Liver (tissue), 9 donors: ENCODE results near the gene CLPSL2. TPM values are rescaled to one million over a fixed set of nuclear protein-coding genes. Genes with fewer than 3 reads are reported as not detected.

Source experiments
- DNase-seq: peaks from one replicate; pipeline ENCODE4 v3.0.0-alpha.2; 2017; ENCODE audit warnings: low spot score
- H3K27ac ChIP-seq, 2 donors: one replicate each; pipeline ENCODE4 v1.7.0; 2013; ENCODE audit warnings: inconsistent platforms in 2 of 2, low read length in 2 of 2, control low read depth in 1 of 2, low read depth in 1 of 2, mild to moderate bottlenecking in 1 of 2
- H3K27me3 ChIP-seq, 4 donors: one replicate each; pipeline versions ENCODE4 v1.6.1 to v1.7.0; 2013; ENCODE audit warnings: low read length in 3 of 4, inconsistent platforms in 1 of 4, mild to moderate bottlenecking in 1 of 4, moderate library complexity in 1 of 4; ENCODE audit not compliant: control insufficient read depth in 4 of 4, insufficient read depth in 4 of 4
- H3K36me3 ChIP-seq, 4 donors: one replicate each; pipeline versions ENCODE4 v1.6.1 to v1.7.0; 2013; ENCODE audit warnings: low read length in 3 of 4, mild to moderate bottlenecking in 3 of 4, low read depth in 1 of 4, moderate library complexity in 1 of 4; ENCODE audit not compliant: control insufficient read depth in 4 of 4, insufficient read depth in 3 of 4
- H3K4me1 ChIP-seq, 4 donors: one replicate each; pipeline versions ENCODE4 v1.6.1 to v1.7.0; 2013; ENCODE audit warnings: low read length in 3 of 4, mild to moderate bottlenecking in 3 of 4, moderate library complexity in 1 of 4; ENCODE audit not compliant: control insufficient read depth in 4 of 4, insufficient read depth in 4 of 4
- H3K4me3 ChIP-seq, 3 donors: one replicate each; pipeline versions ENCODE4 v1.6.1 to v1.7.0; 2013; ENCODE audit warnings: low read length in 3 of 3, control low read depth in 1 of 3, low read depth in 1 of 3, mild to moderate bottlenecking in 1 of 3
- H3K9ac ChIP-seq, 2 donors: one replicate each; pipeline ENCODE4 v1.7.0; 2013; ENCODE audit warnings: low read length in 2 of 2, mild to moderate bottlenecking in 2 of 2, moderate library complexity in 2 of 2, control low read depth in 1 of 2, low read depth in 1 of 2
- H3K9me3 ChIP-seq, 4 donors: one replicate each; pipeline versions ENCODE4 v1.6.1 to v1.7.0; 2013; ENCODE audit warnings: low read length in 3 of 4; ENCODE audit not compliant: control insufficient read depth in 4 of 4
- EGR1 ChIP-seq, 2 donors: IDR thresholded peaks; 2 replicates each; pipeline ENCODE4 v1.6.1; 2016 to 2018; ENCODE audit warnings: antibody characterized with exemption in 2 of 2, low read depth in 2 of 2
- FOXA1 ChIP-seq: IDR thresholded peaks from 2 replicates; pipeline ENCODE4 v1.6.1; 2016; ENCODE audit warnings: antibody characterized with exemption
- FOXA2 ChIP-seq: IDR thresholded peaks from 2 replicates; pipeline ENCODE4 v1.6.1; 2016; ENCODE audit warnings: antibody characterized with exemption
- GABPA ChIP-seq, 2 donors: IDR thresholded peaks in 1 of 2; conservative IDR thresholded peaks in 1 of 2; 2 replicates each; pipeline ENCODE4 v1.6.1; 2016; ENCODE audit warnings: antibody characterized with exemption in 2 of 2, mild to moderate bottlenecking in 1 of 2, moderate library complexity in 1 of 2
- HNF4A ChIP-seq, 2 donors: conservative IDR thresholded peaks; 2 replicates each; pipeline ENCODE4 v1.6.1; 2016; ENCODE audit warnings: antibody characterized with exemption in 2 of 2, mild to moderate bottlenecking in 2 of 2
- HNF4G ChIP-seq: IDR thresholded peaks from 2 replicates; pipeline ENCODE4 v1.6.1; 2016; ENCODE audit warnings: antibody characterized with exemption
- JUND ChIP-seq, 2 donors: IDR thresholded peaks; 2 replicates each; pipeline ENCODE4 v1.6.1; 2016; ENCODE audit warnings: antibody characterized with exemption in 2 of 2
- NR2F2 ChIP-seq: IDR thresholded peaks from 2 replicates; pipeline ENCODE4 v1.6.1; 2016; ENCODE audit warnings: antibody characterized with exemption
- RAD21 ChIP-seq, 2 donors: IDR thresholded peaks; 2 replicates each; pipeline ENCODE4 v1.6.1; 2016; ENCODE audit warnings: antibody characterized with exemption in 2 of 2, mild to moderate bottlenecking in 2 of 2
- RXRA ChIP-seq, 2 donors: IDR thresholded peaks; 2 replicates each; pipeline ENCODE4 v1.6.1; 2017 to 2018; ENCODE audit warnings: antibody characterized with exemption in 2 of 2, mild to moderate bottlenecking in 1 of 2
- SP1 ChIP-seq: IDR thresholded peaks from 2 replicates; pipeline ENCODE4 v1.6.1; 2018; ENCODE audit warnings: antibody characterized with exemption, mild to moderate bottlenecking
- TAF1 ChIP-seq: conservative IDR thresholded peaks from 2 replicates; pipeline ENCODE4 v1.6.1; 2016; ENCODE audit warnings: antibody characterized with exemption, mild to moderate bottlenecking
- YY1 ChIP-seq: IDR thresholded peaks from 2 replicates; pipeline ENCODE4 v1.6.1; 2016; ENCODE audit warnings: antibody characterized with exemption, mild to moderate bottlenecking
- WGBS: extraction: QIAGEN DNeasy Blood & Tissue Kit; methylation state at CpG from one replicate; pipeline ENCODE4 v1.1.7; 2013; 5-methylcytosine and 5-hydroxymethylcytosine counted together
- polyA plus RNA-seq, 2 donors: library from polyadenylated mRNA; stranded (reverse) in 1 of 2; unstranded in 1 of 2; fragments of 200-250 nt in 1 of 2; fragments of >200 nt in 1 of 2; fragmentation: Nextera tagmentation in 1 of 2; extraction: Ambion mirVana in 1 of 2; gene quantifications; one replicate each; pipeline versions ENCODE4 v1.2.1 to v1.2.3, GENCODE V29; 2013 to 2015
- total RNA-seq, 2 donors: library from RNA; depleted of rRNA; stranded (reverse); fragments of >200 nt; gene quantifications; one replicate each; pipeline ENCODE4 v1.2.3, GENCODE V29; 2014
- TF ChIP-seq, protein P1 (sequence below): IDR thresholded peaks from 2 replicates; pipeline ENCODE4 v1.6.1; 2016; ENCODE audit warnings: antibody characterized with exemption
- TF ChIP-seq, protein P2 (sequence below): IDR thresholded peaks from 2 replicates; pipeline ENCODE4 v1.6.1; 2016; ENCODE audit warnings: antibody characterized with exemption
- TF ChIP-seq, protein P3 (sequence below): IDR thresholded peaks from 2 replicates; pipeline ENCODE4 v1.6.1; 2016; ENCODE audit warnings: antibody characterized with exemption
- TF ChIP-seq, protein P4 (sequence below): IDR thresholded peaks from 2 replicates; pipeline ENCODE4 v1.6.1; 2016; ENCODE audit warnings: antibody characterized with exemption, mild to moderate bottlenecking
- TF ChIP-seq, protein P5 (sequence below): fragments of 150-350 bp; IDR thresholded peaks from 2 replicates; pipeline ENCODE4 v1.5.1; 2017; ENCODE audit warnings: improper control_type of control experiment, low read depth, low read length; ENCODE audit not compliant: missing input control
- donor health status: healthy.
- donor health status: healthy.
- donor health status: healthy.
- donor health status: healthy.
- donor health status: healthy.

The CLPSL2 gene
- total and polyA plus RNA-seq, 4 donors, result not detected

DNA sequence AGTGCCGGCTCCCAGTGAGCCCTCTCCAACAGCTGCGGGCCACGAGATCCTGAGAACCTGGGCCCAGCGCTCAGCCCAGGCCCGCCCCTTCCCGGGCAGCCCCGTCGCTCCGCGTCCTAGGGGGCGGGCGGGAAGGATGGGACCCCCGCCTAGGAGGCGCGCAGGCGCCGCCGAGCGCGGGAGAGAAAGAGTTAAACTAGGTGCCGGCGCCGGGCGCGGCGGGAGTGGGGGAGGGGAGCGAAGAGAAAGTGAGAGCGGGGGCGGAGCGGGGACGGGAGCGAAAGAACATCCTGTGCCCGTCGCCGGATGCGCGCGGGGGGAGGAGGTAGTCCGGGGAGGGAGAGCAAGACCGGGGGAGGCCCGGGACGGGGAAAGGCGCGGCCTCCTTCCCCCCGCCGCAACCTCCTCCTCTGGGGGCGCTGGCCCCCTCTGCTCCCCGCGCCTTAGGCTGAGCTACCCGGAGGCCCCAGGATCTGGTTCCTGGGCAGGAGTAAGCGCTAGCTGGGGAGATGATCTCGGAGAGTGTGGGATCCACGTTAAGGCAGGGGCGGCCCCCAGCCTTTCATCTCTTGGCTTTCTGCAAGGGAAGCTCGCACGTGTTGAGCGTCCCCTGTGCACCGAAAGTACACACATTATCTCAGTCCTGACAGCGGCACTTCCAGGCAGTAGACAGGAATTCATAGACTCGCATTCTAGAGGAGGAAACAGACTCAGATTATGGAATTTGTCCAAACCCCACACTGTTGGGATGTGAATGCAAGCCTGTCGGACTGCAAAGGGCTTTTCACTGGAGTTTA lies 44.5 kb upstream of the CLPSL2 start:
- peak overlapping the region; percentile 42 to 60 for H3K9ac ChIP-seq
- no peaks in the 10 kb centered on the region for H3K9me3 ChIP-seq
- TF ChIP-seq RAD21 (IDR thresholded peaks at IDR 0.05) (peak; percentile 49 to 75), TAF1 (peak; percentile 63), NR2F2 (no peak), EGR1 (IDR thresholded peaks at IDR 0.05; ENCODE audit: low read depth in 2 of 2) (peak; percentile 96), SP1 (peak; percentile 90), JUND (IDR thresholded peaks at IDR 0.05) (peak; percentile 17 to 69), FOXA1 (no peak), FOXA2 (peak; percentile 17), HNF4A (conservative IDR thresholded peaks at IDR 0.05) (peak; percentile 42 to 65), HNF4G (no peak), GABPA (IDR thresholded peaks at IDR 0.05 in 1 of 2, conservative IDR thresholded peaks at IDR 0.05 in 1 of 2) (peak; percentile 39 to 65), YY1 (peak; percentile 37), RXRA (IDR thresholded peaks at IDR 0.05) (peak; percentile 62 to 64)
- TF ChIP-seq, protein P1, sequence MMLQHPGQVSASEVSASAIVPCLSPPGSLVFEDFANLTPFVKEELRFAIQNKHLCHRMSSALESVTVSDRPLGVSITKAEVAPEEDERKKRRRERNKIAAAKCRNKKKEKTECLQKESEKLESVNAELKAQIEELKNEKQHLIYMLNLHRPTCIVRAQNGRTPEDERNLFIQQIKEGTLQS, result no peak
- TF ChIP-seq, protein P2, sequence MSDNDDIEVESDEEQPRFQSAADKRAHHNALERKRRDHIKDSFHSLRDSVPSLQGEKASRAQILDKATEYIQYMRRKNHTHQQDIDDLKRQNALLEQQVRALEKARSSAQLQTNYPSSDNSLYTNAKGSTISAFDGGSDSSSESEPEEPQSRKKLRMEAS, result peak; percentile 96
- TF ChIP-seq, protein P3, sequence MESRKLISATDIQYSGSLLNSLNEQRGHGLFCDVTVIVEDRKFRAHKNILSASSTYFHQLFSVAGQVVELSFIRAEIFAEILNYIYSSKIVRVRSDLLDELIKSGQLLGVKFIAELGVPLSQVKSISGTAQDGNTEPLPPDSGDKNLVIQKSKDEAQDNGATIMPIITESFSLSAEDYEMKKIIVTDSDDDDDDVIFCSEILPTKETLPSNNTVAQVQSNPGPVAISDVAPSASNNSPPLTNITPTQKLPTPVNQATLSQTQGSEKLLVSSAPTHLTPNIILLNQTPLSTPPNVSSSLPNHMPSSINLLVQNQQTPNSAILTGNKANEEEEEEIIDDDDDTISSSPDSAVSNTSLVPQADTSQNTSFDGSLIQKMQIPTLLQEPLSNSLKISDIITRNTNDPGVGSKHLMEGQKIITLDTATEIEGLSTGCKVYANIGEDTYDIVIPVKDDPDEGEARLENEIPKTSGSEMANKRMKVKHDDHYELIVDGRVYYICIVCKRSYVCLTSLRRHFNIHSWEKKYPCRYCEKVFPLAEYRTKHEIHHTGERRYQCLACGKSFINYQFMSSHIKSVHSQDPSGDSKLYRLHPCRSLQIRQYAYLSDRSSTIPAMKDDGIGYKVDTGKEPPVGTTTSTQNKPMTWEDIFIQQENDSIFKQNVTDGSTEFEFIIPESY, result peak; percentile 35
- TF ChIP-seq, protein P4, sequence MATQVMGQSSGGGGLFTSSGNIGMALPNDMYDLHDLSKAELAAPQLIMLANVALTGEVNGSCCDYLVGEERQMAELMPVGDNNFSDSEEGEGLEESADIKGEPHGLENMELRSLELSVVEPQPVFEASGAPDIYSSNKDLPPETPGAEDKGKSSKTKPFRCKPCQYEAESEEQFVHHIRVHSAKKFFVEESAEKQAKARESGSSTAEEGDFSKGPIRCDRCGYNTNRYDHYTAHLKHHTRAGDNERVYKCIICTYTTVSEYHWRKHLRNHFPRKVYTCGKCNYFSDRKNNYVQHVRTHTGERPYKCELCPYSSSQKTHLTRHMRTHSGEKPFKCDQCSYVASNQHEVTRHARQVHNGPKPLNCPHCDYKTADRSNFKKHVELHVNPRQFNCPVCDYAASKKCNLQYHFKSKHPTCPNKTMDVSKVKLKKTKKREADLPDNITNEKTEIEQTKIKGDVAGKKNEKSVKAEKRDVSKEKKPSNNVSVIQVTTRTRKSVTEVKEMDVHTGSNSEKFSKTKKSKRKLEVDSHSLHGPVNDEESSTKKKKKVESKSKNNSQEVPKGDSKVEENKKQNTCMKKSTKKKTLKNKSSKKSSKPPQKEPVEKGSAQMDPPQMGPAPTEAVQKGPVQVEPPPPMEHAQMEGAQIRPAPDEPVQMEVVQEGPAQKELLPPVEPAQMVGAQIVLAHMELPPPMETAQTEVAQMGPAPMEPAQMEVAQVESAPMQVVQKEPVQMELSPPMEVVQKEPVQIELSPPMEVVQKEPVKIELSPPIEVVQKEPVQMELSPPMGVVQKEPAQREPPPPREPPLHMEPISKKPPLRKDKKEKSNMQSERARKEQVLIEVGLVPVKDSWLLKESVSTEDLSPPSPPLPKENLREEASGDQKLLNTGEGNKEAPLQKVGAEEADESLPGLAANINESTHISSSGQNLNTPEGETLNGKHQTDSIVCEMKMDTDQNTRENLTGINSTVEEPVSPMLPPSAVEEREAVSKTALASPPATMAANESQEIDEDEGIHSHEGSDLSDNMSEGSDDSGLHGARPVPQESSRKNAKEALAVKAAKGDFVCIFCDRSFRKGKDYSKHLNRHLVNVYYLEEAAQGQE, result no peak
- H3K27ac ChIP-seq, result peak overlapping the region; percentile 97 to 98
- no peaks in the 10 kb centered on the region for H3K27me3 ChIP-seq
- peaks cover 19 to 61% (median 50%) of the 10 kb centered on the region in 4 donors for H3K4me1 ChIP-seq
- WGBS, result under 1% methylated on average over 61 of the region's 61 CpGs
- peak; percentile 80 for DNase-seq
- H3K36me3 ChIP-seq, result no peaks in the 10 kb centered on the region
- H3K4me3 ChIP-seq, result peak overlapping the region; percentile 65 to 78 (median 66)

DNA sequence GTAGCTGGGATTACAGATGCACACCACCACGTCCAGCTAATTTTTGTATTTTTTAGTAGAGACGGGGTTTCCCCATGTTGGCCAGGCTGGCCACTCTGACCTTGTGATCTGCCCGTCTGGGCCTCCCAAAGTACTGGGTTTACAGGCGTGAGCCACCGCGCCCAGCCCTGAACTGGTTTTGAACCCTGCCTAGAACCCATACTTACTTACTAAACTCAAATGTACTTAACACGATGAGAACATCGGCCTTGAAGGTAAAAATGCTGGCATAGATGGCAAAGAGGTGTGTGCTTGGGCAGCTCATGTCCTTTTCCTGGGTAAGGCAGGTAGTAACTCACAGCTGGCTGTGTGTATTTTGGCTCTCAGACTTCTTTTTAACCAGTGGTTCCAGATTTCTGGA lies 42.8 kb upstream of the CLPSL2 start:
- DNase-seq, result no peak
- peaks cover 19 to 49% (median 39%) of the 10 kb centered on the region in 4 donors for H3K4me1 ChIP-seq

More for the DNA sequence above, 42.8 kb upstream of the CLPSL2 start:
- H3K27me3 ChIP-seq, result no peaks in the 10 kb centered on the region
- peak overlapping the region; percentile 6 to 26 for H3K9ac ChIP-seq
- WGBS, result 63% methylated on average over 8 of the region's 8 CpGs
- no peaks in the 10 kb centered on the region for H3K9me3 ChIP-seq
- H3K4me3 ChIP-seq, result no peak overlapping the region
- TF ChIP-seq FOXA2 (no peak), GABPA (IDR thresholded peaks at IDR 0.05 in 1 of 2, conservative IDR thresholded peaks at IDR 0.05 in 1 of 2) (no peak), RXRA (IDR thresholded peaks at IDR 0.05) (peak; percentile 25 to 37), SP1 (peak; percentile 37), RAD21 (IDR thresholded peaks at IDR 0.05) (peak in 1 of 2 donors; percentile 51), HNF4A (conservative IDR thresholded peaks at IDR 0.05) (peak in 1 of 2 donors; percentile 33)
- TF ChIP-seq, protein P5, sequence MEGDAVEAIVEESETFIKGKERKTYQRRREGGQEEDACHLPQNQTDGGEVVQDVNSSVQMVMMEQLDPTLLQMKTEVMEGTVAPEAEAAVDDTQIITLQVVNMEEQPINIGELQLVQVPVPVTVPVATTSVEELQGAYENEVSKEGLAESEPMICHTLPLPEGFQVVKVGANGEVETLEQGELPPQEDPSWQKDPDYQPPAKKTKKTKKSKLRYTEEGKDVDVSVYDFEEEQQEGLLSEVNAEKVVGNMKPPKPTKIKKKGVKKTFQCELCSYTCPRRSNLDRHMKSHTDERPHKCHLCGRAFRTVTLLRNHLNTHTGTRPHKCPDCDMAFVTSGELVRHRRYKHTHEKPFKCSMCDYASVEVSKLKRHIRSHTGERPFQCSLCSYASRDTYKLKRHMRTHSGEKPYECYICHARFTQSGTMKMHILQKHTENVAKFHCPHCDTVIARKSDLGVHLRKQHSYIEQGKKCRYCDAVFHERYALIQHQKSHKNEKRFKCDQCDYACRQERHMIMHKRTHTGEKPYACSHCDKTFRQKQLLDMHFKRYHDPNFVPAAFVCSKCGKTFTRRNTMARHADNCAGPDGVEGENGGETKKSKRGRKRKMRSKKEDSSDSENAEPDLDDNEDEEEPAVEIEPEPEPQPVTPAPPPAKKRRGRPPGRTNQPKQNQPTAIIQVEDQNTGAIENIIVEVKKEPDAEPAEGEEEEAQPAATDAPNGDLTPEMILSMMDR, result no peak
- TF ChIP-seq, protein P2, result peak; percentile 14
- peak overlapping the region; percentile 97 to 98 for H3K27ac ChIP-seq
- no peaks in the 10 kb centered on the region for H3K36me3 ChIP-seq
